Measurements from ENCODE around the gene NUDT8.

GRCh38 chr11:67645521-67646461 is 16.1 kb upstream of the NUDT8 start:
- no peak for TF ChIP-seq CTCF (IDR thresholded peaks at IDR 0.05)
- no peak for TF ChIP-seq POLR2A (IDR thresholded peaks at IDR 0.05)
- no peak for TF ChIP-seq EP300 (IDR thresholded peaks at IDR 0.05)
